ENCODE measurements around the gene TUBB3.

DNA sequence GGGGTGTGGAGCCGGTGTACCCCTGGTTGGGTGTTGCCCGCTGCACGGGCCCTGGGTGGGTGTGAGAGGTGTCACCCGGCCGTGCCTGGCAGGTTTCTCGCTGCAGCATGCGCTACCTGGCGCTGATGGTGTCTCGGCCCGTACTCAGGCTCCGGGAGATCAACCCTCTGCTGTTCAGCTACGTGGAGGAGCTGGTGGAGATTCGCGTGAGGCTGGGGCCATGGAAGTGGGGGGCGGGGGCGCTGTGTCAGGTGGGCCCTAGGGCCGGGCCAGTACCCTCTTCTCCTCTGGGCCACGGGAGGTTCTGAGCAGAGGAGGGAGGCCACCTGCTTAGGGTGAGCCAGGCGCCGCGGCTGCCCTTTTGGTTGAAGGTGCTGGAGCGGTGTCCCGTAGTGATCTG, 38.8 kb downstream of the TUBB3 start:
- TF ChIP-seq POLR2A (IDR thresholded peaks at IDR 0.05), result no peak
- TF ChIP-seq, protein P1, sequence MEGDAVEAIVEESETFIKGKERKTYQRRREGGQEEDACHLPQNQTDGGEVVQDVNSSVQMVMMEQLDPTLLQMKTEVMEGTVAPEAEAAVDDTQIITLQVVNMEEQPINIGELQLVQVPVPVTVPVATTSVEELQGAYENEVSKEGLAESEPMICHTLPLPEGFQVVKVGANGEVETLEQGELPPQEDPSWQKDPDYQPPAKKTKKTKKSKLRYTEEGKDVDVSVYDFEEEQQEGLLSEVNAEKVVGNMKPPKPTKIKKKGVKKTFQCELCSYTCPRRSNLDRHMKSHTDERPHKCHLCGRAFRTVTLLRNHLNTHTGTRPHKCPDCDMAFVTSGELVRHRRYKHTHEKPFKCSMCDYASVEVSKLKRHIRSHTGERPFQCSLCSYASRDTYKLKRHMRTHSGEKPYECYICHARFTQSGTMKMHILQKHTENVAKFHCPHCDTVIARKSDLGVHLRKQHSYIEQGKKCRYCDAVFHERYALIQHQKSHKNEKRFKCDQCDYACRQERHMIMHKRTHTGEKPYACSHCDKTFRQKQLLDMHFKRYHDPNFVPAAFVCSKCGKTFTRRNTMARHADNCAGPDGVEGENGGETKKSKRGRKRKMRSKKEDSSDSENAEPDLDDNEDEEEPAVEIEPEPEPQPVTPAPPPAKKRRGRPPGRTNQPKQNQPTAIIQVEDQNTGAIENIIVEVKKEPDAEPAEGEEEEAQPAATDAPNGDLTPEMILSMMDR (IDR thresholded peaks at IDR 0.05), result no peak

Data from right lobe of liver (tissue), 4 donors.